ENCODE measurements around the gene DAGLA.

The DAGLA gene

DNA sequence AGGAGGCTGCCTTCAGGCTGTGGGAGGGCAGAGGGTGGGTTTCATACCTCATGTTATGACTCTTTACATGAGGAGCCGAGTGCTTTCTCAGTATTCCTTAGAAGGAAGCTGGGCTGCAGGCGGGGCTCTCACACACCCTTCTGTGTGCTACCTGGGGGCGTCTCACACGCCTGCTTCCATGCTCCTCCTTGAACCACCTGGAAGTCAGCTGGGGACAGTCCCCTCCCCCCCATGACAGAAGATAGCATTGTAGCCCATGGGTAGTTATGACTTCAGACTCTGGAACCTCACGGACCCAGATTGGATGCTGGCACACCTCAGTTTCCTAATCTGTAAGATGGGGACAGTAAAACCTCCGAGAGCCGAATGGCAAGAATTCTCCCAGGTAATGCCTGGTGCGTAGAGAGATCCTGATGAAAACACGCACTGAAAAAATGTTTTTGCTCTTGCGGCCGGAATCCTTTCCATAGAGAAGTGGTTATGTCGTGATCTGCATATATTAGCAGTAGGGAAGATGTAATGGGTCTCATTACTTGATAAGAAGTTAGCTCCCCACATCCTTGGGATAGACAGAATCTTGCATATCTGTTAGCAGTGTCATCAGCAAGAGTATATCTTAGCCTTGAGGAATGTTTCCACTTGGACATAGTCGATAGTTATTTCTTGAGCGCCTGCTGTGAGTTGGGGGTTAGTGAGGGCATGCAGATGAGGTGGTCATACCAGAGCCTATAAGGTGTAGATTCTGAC lies 4.9 kb downstream of the DAGLA start:
- Histone ChIP-seq H3K4me3 (peak overlapping the region; percentile 49), H3K36me3 (ENCODE audit: insufficient read depth, low read length) (no peaks in the 10 kb centered on the region), H3K9me3 (ENCODE audit: low read depth, low read length) (no peaks in the 10 kb centered on the region), H3K9ac (ENCODE audit: insufficient read length) (no peak overlapping the region), H3K27ac (no peak overlapping the region)
- TF ChIP-seq FOXP2 (optimal IDR thresholded peaks at IDR 0.05; ENCODE audit: control extremely low read depth, extremely low read length, insufficient read depth): no peak
- no peak for TF ChIP-seq POLR2AphosphoS5 (IDR thresholded peaks at IDR 0.05; ENCODE audit: borderline replicate concordance, low read depth, low read length)
- no peak for TF ChIP-seq EZH2 (IDR thresholded peaks at IDR 0.05)
- DNase-seq (ENCODE audit: low read depth, low spot score): no peak

DNA sequence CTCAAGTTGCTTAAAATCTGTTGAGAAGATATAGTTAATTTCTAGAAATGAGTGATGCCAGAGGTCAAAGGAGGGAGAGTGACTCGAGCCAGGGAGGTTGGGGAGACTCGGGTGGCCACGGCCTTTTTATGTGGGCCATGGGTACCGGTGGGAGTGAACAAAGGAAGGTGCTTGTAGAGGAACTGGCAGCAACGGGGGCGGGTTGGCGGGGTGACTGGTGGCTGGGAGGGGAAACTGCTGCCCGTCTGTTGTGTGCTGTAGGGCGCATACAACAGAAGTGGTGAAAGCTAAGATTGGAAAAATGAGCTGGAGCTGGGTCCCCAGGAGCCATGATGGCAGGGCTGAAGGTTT lies 5.4 kb downstream of the DAGLA start:
- Histone ChIP-seq H3K9ac (ENCODE audit: insufficient read length) (no peak overlapping the region), H3K36me3 (ENCODE audit: insufficient read depth, low read length) (no peaks in the 10 kb centered on the region)

DNA sequence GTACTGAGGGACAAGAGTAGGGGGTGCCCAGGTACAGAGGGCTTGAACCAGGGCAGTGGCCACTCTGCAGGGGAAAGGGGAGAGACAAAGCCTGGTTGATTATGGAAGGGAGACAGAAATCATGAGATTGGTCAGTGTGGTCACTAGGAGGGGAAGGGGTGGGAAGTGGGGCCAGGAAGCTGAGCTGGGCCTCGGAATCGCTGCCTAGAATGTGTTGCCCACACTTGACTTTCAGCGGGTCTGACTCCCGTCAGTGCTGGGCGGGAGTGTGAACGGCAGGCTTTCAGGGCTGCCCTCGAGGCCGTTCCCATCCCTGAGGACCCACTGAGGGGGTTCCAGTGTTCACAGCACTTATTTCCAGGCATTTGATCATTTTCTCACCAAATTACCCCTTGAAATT lies 5.9 kb downstream of the DAGLA start:
- Histone ChIP-seq H3K4me3 (no peak overlapping the region), H3K27ac (no peak overlapping the region), H3K9me3 (ENCODE audit: low read depth, low read length) (no peaks in the 10 kb centered on the region), H3K9ac (ENCODE audit: insufficient read length) (no peak overlapping the region), H3K36me3 (ENCODE audit: insufficient read depth, low read length) (no peaks in the 10 kb centered on the region)
- no peak for DNase-seq (ENCODE audit: low read depth, low spot score)
- no peak for TF ChIP-seq EZH2 (IDR thresholded peaks at IDR 0.05)
- TF ChIP-seq FOXP2 (optimal IDR thresholded peaks at IDR 0.05; ENCODE audit: control extremely low read depth, extremely low read length, insufficient read depth): no peak
- no peak for TF ChIP-seq POLR2AphosphoS5 (IDR thresholded peaks at IDR 0.05; ENCODE audit: borderline replicate concordance, low read depth, low read length)

More for the DNA sequence above, 5.4 kb downstream of the DAGLA start:
- no peaks in the 10 kb centered on the region for H3K9me3 ChIP-seq (ENCODE audit: low read depth, low read length)
- DNase-seq (ENCODE audit: low read depth, low spot score): no peak
- no peak overlapping the region for H3K27ac ChIP-seq
- H3K4me3 ChIP-seq: no peak overlapping the region
- TF ChIP-seq EZH2 (IDR thresholded peaks at IDR 0.05): no peak
- no peak for TF ChIP-seq POLR2AphosphoS5 (IDR thresholded peaks at IDR 0.05; ENCODE audit: borderline replicate concordance, low read depth, low read length)
- no peak for TF ChIP-seq FOXP2 (optimal IDR thresholded peaks at IDR 0.05; ENCODE audit: control extremely low read depth, extremely low read length, insufficient read depth)

DNA sequence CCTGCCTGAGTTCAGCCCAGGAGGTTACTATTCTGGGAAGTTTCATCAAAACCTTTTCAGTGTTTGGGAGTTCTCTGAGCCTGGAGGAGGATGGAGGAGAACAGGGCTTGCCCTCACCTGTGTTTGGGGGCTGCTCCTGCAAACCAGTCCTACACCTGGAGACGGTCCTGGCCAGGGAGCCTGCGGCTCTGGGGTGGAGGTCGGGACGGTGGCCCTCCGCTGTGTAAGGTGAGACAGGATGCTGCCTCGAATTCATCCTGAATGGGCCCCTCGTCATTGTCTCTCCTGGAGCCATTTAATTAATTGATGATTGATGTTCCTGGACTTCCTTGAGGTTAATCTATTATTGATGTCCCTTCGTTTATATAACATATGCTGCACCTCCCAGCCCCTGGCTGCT lies 6.3 kb downstream of the DAGLA start:
- H3K36me3 ChIP-seq (ENCODE audit: insufficient read depth, low read length): no peaks in the 10 kb centered on the region
- H3K27ac ChIP-seq: no peak overlapping the region
- no peak for DNase-seq (ENCODE audit: low read depth, low spot score)
- no peaks in the 10 kb centered on the region for H3K9me3 ChIP-seq (ENCODE audit: low read depth, low read length)
- TF ChIP-seq POLR2AphosphoS5 (IDR thresholded peaks at IDR 0.05; ENCODE audit: borderline replicate concordance, low read depth, low read length) (no peak), EZH2 (IDR thresholded peaks at IDR 0.05) (no peak), FOXP2 (optimal IDR thresholded peaks at IDR 0.05; ENCODE audit: control extremely low read depth, extremely low read length, insufficient read depth) (no peak)
- H3K4me3 ChIP-seq: no peak overlapping the region
- no peak overlapping the region for H3K9ac ChIP-seq (ENCODE audit: insufficient read length)

DNA sequence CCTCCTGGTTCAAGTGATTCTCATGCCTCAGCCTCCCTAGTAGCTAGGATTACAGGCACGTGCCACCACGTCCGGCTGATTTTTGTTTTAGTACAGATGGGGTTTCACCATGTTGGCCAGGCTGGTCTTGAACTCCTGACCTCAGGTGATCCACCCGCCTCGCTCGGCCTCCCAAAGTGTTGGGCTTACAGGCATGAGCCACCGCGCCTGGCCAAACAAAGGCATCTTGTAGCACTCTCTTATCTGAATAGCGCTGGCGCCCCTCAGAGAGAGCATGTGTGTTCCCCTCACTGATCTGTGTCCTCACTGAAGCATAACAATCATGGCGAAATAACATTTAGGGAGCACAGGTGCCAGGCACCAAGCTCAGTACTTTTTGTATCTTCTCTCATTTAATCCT lies 7.2 kb downstream of the DAGLA start:
- no peak overlapping the region for H3K27ac ChIP-seq
- no peaks in the 10 kb centered on the region for H3K9me3 ChIP-seq (ENCODE audit: low read depth, low read length)
- H3K4me3 ChIP-seq: no peak overlapping the region
- no peak for TF ChIP-seq EZH2 (IDR thresholded peaks at IDR 0.05)
- no peak for TF ChIP-seq FOXP2 (optimal IDR thresholded peaks at IDR 0.05; ENCODE audit: control extremely low read depth, extremely low read length, insufficient read depth)
- no peak for TF ChIP-seq POLR2AphosphoS5 (IDR thresholded peaks at IDR 0.05; ENCODE audit: borderline replicate concordance, low read depth, low read length)
- H3K36me3 ChIP-seq (ENCODE audit: insufficient read depth, low read length): no peaks in the 10 kb centered on the region
- no peak for DNase-seq (ENCODE audit: low read depth, low spot score)
- H3K9ac ChIP-seq (ENCODE audit: insufficient read length): no peak overlapping the region

DNA sequence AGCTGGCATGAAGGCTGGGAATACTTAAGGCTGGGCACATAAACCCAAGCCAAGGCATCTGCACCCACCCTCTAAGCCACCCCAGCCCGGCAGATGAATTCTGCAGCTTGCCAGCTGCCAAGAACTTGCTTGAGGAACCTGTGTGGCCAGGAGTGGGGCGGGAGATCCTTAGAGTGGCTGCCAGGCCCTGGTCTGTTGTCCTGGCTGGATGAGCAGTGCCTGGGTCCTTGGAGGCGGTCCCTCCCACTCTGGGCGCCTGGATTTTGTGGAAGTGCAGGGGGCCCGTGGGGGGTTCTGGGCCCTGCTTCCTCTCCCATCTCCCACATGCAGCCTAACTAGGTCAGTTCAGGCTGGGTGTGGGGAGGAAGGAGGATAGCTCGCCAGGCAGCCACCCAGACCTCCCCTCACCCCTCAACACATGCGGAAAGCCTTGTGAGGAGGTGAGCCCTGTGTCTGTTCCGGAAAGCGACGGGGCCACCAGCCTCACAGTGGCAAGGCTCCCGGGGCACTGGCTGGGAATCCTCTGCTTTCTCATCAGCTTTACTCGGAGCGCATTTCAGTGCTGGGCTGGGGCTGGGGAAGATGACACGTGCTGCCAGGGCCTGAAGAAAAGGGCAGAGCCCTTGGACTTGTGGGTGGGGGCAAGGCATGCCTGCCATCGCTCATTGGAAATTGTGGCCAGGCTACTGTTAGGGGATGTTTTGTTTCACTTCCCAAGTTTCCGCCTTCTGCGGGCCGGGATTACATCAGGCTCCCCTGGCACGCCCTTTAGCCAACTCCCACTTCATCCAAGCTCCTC lies 8.4 kb downstream of the DAGLA start:
- Histone ChIP-seq H3K9me3 (ENCODE audit: low read depth, low read length) (no peaks in the 10 kb centered on the region), H3K4me3 (no peak overlapping the region), H3K9ac (ENCODE audit: insufficient read length) (no peak overlapping the region), H3K36me3 (ENCODE audit: insufficient read depth, low read length) (no peaks in the 10 kb centered on the region), H3K27ac (no peak overlapping the region)
- DNase-seq (ENCODE audit: low read depth, low spot score): no peak
- TF ChIP-seq EZH2 (IDR thresholded peaks at IDR 0.05) (no peak), POLR2AphosphoS5 (IDR thresholded peaks at IDR 0.05; ENCODE audit: borderline replicate concordance, low read depth, low read length) (no peak), FOXP2 (optimal IDR thresholded peaks at IDR 0.05; ENCODE audit: control extremely low read depth, extremely low read length, insufficient read depth) (no peak)

DNA sequence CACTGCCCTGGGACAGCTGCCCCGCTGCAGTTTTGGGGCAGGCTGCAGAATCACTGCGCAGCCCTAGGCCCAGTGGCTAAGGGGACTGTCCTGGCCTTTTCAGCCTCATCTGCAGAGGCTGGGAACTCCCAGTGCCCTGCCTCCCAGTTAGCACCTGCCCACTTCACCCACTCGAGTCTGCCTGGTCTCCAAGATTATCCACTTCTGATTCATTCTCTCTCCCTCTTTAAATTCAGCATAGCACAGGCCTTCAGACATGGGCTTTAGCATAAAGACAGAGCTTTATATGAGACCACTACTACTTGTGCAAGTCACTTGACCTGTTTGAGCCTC lies 8.9 kb downstream of the DAGLA start:
- no peak for DNase-seq (ENCODE audit: low read depth, low spot score)
- no peaks in the 10 kb centered on the region for H3K9me3 ChIP-seq (ENCODE audit: low read depth, low read length)
- H3K4me3 ChIP-seq: no peak overlapping the region
- TF ChIP-seq POLR2AphosphoS5 (IDR thresholded peaks at IDR 0.05; ENCODE audit: borderline replicate concordance, low read depth, low read length) (no peak), FOXP2 (optimal IDR thresholded peaks at IDR 0.05; ENCODE audit: control extremely low read depth, extremely low read length, insufficient read depth) (no peak), EZH2 (IDR thresholded peaks at IDR 0.05) (no peak)
- no peak overlapping the region for H3K27ac ChIP-seq
- H3K9ac ChIP-seq (ENCODE audit: insufficient read length): no peak overlapping the region
- no peaks in the 10 kb centered on the region for H3K36me3 ChIP-seq (ENCODE audit: insufficient read depth, low read length)

DNA sequence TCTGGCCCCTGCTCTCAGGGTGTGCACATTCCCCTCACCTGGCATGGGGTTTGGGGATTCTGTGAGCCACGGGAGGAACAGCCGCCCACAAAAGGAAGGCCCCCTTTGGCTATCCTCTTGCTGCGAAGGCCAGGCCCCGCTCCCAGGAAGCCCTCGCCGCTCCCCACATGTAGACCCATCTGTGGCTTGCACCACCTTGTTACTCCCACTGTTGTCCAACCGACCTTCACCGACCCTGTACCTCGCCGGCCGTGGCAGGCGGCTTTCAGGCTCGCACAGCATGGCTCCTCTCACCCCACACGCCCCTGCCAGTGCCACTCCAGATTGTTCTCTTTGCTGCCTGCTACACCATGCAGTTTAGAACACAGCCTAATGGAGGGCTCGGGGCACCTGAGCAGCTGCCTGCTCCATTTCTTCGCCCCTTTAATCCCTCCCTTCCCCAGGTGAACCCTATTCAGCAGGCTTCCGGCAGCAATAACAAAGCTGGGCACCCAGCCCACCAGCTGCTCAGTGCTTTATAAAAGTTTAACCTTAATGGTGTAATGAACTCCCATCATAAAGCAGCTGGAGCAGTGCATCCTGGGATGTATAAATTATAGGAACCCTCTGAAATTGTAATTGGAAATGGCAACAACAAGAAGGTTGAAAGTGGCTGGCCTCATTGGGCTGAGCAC lies 10.7 kb downstream of the DAGLA start:
- Histone ChIP-seq H3K4me3 (peak overlapping the region; percentile 31; the same call in 1 of the 2 replicates), H3K27ac (peak overlapping the region; percentile 81), H3K9me3 (ENCODE audit: low read depth, low read length) (no peaks in the 10 kb centered on the region), H3K36me3 (ENCODE audit: insufficient read depth, low read length) (no peaks in the 10 kb centered on the region), H3K9ac (ENCODE audit: insufficient read length) (no peak overlapping the region)
- peak; percentile 12 for DNase-seq (ENCODE audit: low read depth, low spot score)
- TF ChIP-seq FOXP2 (optimal IDR thresholded peaks at IDR 0.05; ENCODE audit: control extremely low read depth, extremely low read length, insufficient read depth): no peak
- TF ChIP-seq EZH2 (IDR thresholded peaks at IDR 0.05): no peak
- TF ChIP-seq POLR2AphosphoS5 (IDR thresholded peaks at IDR 0.05; ENCODE audit: borderline replicate concordance, low read depth, low read length): no peak

Measured in SK-N-MC (cell line).